ENCODE results near the gene SYNGR4. TPM values are rescaled to one million over a fixed set of nuclear protein-coding genes. Genes with fewer than 3 reads are reported as not detected.

The SYNGR4 gene
- total RNA-seq, 2 experiments from 2014 or later = 0.21 TPM; not detected in 1

DNA sequence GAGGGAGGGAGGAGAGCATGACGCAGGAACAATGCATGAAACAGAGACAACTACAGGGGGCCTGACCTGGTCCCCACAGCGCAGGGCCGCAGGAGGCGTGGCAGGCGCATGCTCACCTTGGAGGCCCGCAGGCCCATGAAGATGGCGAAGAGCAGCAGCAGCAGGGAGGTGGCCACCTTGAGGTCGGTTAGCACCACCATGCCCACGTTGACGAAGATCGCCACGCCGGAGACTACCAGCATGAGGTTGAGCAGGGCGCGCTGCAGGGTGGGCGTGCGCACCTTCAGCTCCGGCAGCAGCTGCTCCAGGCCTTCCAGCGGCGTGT lies 21.8 kb upstream of the SYNGR4 start:
- Mint-ChIP-seq H3K36me3 (no peaks in the 10 kb centered on the region), H3K4me1 (ENCODE audit: low read depth) (no peaks in the 10 kb centered on the region), H3K9me3 (no peaks in the 10 kb centered on the region), H3K4me3 (no peak overlapping the region), H3K27me3 (no peaks in the 10 kb centered on the region), H3K27ac (no peak overlapping the region)
- intact Hi-C loops (cut with micrococcal nuclease) = no loop called here
- ChIA-PET CTCF (no interaction called here), POLR2A (no interaction called here)
- DNase-seq = no peak

DNA sequence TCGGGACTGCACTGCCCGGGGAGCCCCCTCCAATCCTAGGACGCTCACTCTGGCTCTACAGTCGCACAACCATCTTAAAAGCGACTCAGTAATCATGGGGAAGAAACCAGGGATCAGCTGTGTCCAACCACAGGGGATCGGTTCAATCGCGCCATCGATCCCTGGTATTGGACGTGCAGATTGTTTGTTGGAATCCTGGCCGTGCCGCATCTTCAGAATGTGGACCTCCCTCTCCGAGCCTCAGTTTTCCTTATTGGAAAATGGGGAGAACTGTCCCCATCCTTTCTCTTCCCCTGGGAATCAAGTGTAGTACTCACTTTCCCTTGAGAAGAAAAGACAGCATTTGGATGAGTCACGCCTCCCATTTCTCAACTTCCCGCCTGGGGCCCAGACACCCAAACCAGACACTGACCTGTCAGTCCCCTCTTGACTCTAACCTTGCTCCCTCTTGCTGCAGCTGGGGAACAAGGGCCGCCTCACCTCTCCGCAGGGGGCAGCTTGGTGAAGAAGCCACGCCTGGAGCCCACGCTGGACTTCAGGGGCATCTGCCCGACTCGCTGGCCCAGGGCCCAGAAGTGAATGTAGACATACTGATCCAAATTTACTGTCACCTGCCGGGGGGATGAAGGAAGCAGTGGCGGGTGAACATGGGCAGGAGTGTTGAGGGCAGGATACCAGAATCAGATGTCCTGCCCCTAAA lies 21.2 kb upstream of the SYNGR4 start:
- Mint-ChIP-seq H3K36me3 (no peaks in the 10 kb centered on the region), H3K9me3 (no peaks in the 10 kb centered on the region), H3K27me3 (no peaks in the 10 kb centered on the region), H3K27ac (no peak overlapping the region), H3K4me3 (no peak overlapping the region), H3K4me1 (ENCODE audit: low read depth) (no peaks in the 10 kb centered on the region)
- ChIA-PET POLR2A (no interaction called here), CTCF (interaction anchor here (1.5 kb wide), 1 partner anchor 9 kb away, joined by 3 read pairs; no protein-coding TSS in a partner anchor)
- no peak for DNase-seq
- intact Hi-C loops (cut with micrococcal nuclease) = no loop called here

DNA sequence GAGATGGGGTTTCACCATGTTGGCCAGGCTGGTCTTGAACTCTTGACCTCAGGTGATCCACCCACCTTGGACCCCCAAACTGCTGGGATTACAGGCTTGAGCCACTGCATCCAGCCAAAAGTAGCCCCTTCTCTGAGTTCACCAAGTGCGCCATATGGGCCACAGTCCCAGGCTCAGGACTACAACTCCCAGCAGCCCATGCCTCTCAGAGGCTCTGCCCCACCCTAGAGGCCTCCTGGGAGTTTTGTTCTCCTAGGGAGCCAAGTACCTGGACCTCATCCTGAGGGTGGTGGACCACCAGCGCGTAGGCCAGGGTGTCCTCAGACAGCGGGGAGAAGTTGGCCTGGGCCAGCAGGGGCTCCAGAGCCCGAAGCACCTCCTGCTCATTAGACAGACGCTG lies 19.3 kb upstream of the SYNGR4 start:
- Mint-ChIP-seq H3K27me3 (no peaks in the 10 kb centered on the region), H3K9me3 (no peaks in the 10 kb centered on the region), H3K36me3 (peaks cover 3% of the 10 kb centered on the region), H3K4me3 (no peak overlapping the region), H3K27ac (no peak overlapping the region), H3K4me1 (ENCODE audit: low read depth) (no peaks in the 10 kb centered on the region)
- DNase-seq = no peak
- ChIA-PET CTCF (interaction anchor here (1.5 to 1.8 kb wide), 2 partner anchors 11 kb away, joined by 3 to 4 read pairs; no protein-coding TSS in a partner anchor), POLR2A (no interaction called here)
- intact Hi-C loops (cut with micrococcal nuclease) = no loop called here

DNA sequence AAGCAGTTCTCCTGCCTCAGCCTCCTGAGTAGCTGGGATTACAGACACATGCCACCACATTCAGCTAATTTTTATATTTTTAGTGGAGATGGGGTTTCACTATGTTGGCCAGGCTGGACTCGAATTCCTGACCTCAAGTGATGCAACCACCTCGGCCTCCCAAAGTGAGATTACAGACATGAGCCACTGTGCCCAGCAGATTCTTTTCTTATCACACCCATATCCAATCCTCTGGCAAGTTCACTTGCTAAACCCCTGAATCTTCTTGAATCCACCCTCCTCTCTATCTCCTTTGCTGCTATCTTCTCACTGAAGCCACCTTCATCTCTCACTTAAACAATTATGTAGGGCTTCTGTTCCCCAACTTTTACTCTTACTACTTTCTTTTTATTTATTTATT lies 18.0 kb upstream of the SYNGR4 start:
- DNase-seq = no peak
- intact Hi-C loops (cut with micrococcal nuclease) = no loop called here
- H3K9me3 Mint-ChIP-seq = no peaks in the 10 kb centered on the region
- no peak overlapping the region for H3K27ac Mint-ChIP-seq
- ChIA-PET CTCF (interaction anchor here (1.3 to 1.8 kb wide), 2 partner anchors 12 to 45 kb away, joined by 4 read pairs; partner anchors contain the start of gene KDELR1), POLR2A (no interaction called here)
- peaks cover 3% of the 10 kb centered on the region for H3K36me3 Mint-ChIP-seq
- no peaks in the 10 kb centered on the region for H3K27me3 Mint-ChIP-seq
- H3K4me1 Mint-ChIP-seq (ENCODE audit: low read depth) = peaks cover 2% of the 10 kb centered on the region
- no peak overlapping the region for H3K4me3 Mint-ChIP-seq

- H3K27ac Mint-ChIP-seq = no peak overlapping the region
- ChIA-PET POLR2A (no interaction called here), CTCF (interaction anchor here (0.7 to 1.0 kb wide), 3 partner anchors 8 to 43 kb away, joined by 3 to 4 read pairs (median 3); partner anchors contain the start of gene KDELR1)
Observed at GRCh38 chr19:48348045-48348444, 16.1 kb upstream of the SYNGR4 start.

GRCh38 chr19:48348737-48349136 lies 15.4 kb upstream of the SYNGR4 start:
- H3K9me3 Mint-ChIP-seq = no peaks in the 10 kb centered on the region
- H3K4me3 Mint-ChIP-seq = no peak overlapping the region
- peaks cover 3% of the 10 kb centered on the region for H3K36me3 Mint-ChIP-seq
- POLR2A ChIA-PET = no interaction called here
- no peak overlapping the region for H3K27ac Mint-ChIP-seq
- peaks cover 4% of the 10 kb centered on the region for H3K4me1 Mint-ChIP-seq (ENCODE audit: low read depth)
- intact Hi-C loops (cut with micrococcal nuclease) = no loop called here
- H3K27me3 Mint-ChIP-seq = no peaks in the 10 kb centered on the region
- CTCF ChIA-PET = no interaction called here
- no peak for DNase-seq

More at GRCh38 chr19:48348045-48348444, 16.1 kb upstream of the SYNGR4 start:
- Mint-ChIP-seq H3K4me3 (no peak overlapping the region), H3K36me3 (peaks cover 3% of the 10 kb centered on the region), H3K27me3 (no peaks in the 10 kb centered on the region), H3K4me1 (ENCODE audit: low read depth) (peaks cover 4% of the 10 kb centered on the region), H3K9me3 (no peaks in the 10 kb centered on the region)
- intact Hi-C loops (cut with micrococcal nuclease) = no loop called here
- no peak for DNase-seq

- no peak overlapping the region for H3K4me3 Mint-ChIP-seq
- ChIA-PET POLR2A (interaction anchor here (1.0 kb wide), 1 partner anchor 41 kb away, joined by 3 read pairs; the partner anchor contains the start of gene KDELR1), CTCF (interaction anchor here (0.5 to 2.3 kb wide), 14 partner anchors 9 to 257 kb away, joined by 3 to 19 read pairs (median 4); partner anchors contain the start of genes KDELR1, SYNGR4 and TMEM143)
- no peak overlapping the region for H3K27ac Mint-ChIP-seq
- H3K36me3 Mint-ChIP-seq = peaks cover 3% of the 10 kb centered on the region
- H3K4me1 Mint-ChIP-seq (ENCODE audit: low read depth) = peaks cover 4% of the 10 kb centered on the region
- intact Hi-C loops (cut with micrococcal nuclease) = no loop called here
- H3K27me3 Mint-ChIP-seq = no peaks in the 10 kb centered on the region
- no peak for DNase-seq
- no peaks in the 10 kb centered on the region for H3K9me3 Mint-ChIP-seq
Observed at GRCh38 chr19:48350856-48351255, 13.3 kb upstream of the SYNGR4 start.

DNA sequence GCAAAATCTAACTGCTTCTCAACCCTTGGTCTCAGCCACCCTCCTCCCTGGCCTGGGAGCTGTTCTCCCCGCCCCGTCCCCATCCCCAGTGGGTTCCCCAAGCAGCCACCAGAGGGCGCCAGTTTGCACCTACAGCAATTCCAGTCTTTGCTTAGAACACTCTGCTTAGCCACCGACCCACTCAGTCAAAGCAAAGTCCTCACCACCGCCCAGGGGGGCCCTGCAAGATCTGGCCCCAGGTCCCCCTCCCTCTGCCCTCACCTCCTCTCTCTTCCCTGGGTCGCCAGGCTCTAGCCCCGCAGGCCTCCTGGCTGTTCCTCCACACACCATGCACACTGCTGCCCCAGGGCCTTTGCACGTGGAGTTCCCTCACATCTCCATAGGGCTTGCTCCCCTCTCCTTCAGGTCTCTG lies 12.8 kb upstream of the SYNGR4 start:
- intact Hi-C loops (cut with micrococcal nuclease) = no loop called here
- H3K4me1 Mint-ChIP-seq (ENCODE audit: low read depth) = peaks cover 4% of the 10 kb centered on the region
- H3K36me3 Mint-ChIP-seq = peaks cover 3% of the 10 kb centered on the region
- H3K27me3 Mint-ChIP-seq = no peaks in the 10 kb centered on the region
- no peak overlapping the region for H3K4me3 Mint-ChIP-seq
- H3K9me3 Mint-ChIP-seq = no peaks in the 10 kb centered on the region
- H3K27ac Mint-ChIP-seq = no peak overlapping the region
- ChIA-PET POLR2A (interaction anchor here (1.0 kb wide), 1 partner anchor 40 kb away, joined by 3 read pairs; the partner anchor contains the start of gene KDELR1), CTCF (interaction anchor here (0.6 to 2.3 kb wide), 13 partner anchors 9 to 257 kb away, joined by 3 to 19 read pairs (median 4); partner anchors contain the start of genes KDELR1, SYNGR4 and TMEM143)
- peak; percentile 89 for DNase-seq

GRCh38 chr19:48353677-48354076 lies 10.5 kb upstream of the SYNGR4 start:
- Mint-ChIP-seq H3K4me3 (no peak overlapping the region), H3K36me3 (no peaks in the 10 kb centered on the region), H3K27ac (no peak overlapping the region), H3K9me3 (no peaks in the 10 kb centered on the region), H3K27me3 (no peaks in the 10 kb centered on the region), H3K4me1 (ENCODE audit: low read depth) (peaks cover 4% of the 10 kb centered on the region)
- DNase-seq = no peak
- CTCF ChIA-PET = interaction anchor here (0.6 to 1.9 kb wide), 6 partner anchors 10 to 1121 kb away, joined by 3 to 6 read pairs (median 4); partner anchors contain the start of genes KDELR1, SYNGR4 and TMEM143
- POLR2A ChIA-PET = interaction anchor here (1.1 kb wide), 1 partner anchor 10 kb away, joined by 4 read pairs; the partner anchor contains the start of genes SYNGR4 and TMEM143
- intact Hi-C loops (cut with micrococcal nuclease) = no loop called here

- Mint-ChIP-seq H3K27me3 (no peaks in the 10 kb centered on the region), H3K4me1 (ENCODE audit: low read depth) (peaks cover 4% of the 10 kb centered on the region), H3K36me3 (no peaks in the 10 kb centered on the region), H3K9me3 (no peaks in the 10 kb centered on the region), H3K27ac (no peak overlapping the region), H3K4me3 (no peak overlapping the region)
- ChIA-PET POLR2A (no interaction called here), CTCF (interaction anchor here (1.6 kb wide), 1 partner anchor 37 kb away, joined by 6 read pairs; the partner anchor contains the start of gene KDELR1)
- intact Hi-C loops (cut with micrococcal nuclease) = no loop called here
- DNase-seq = no peak
Observed at GRCh38 chr19:48354332-48354992, 9.7 kb upstream of the SYNGR4 start.

DNA sequence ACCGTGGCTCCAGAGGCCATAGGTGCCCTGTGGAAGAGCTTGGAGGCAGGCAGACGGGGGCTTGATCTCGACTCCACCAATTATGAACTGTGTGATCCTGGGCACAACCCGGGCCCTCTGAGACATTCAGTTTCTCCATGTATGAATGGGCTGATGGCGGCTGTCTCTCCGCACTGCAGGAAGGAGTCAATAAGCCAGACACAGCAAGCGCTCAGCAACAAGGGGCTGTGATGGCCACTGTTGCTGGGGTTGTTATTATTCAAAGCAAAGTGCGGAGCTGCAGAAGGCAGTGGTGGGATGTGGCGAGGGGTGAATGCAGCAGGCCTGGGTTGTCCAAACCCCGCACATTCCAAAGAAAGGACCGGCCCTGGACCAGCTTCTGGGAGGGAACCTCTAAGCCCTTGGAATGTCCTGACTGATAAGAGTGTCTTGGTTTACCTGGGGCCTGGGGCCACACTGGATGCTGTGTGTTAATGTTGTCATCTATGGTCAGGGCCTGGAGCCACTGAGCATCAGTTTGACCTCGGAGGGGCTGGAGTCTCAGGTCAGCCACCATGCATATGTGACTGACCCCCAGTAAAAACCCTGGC lies 8.7 kb upstream of the SYNGR4 start:
- Mint-ChIP-seq H3K9me3 (no peaks in the 10 kb centered on the region), H3K4me1 (ENCODE audit: low read depth) (peaks cover 4% of the 10 kb centered on the region), H3K27me3 (no peaks in the 10 kb centered on the region), H3K36me3 (no peaks in the 10 kb centered on the region), H3K4me3 (no peak overlapping the region), H3K27ac (no peak overlapping the region)
- no peak for DNase-seq
- ChIA-PET CTCF (interaction anchor here (0.6 to 1.7 kb wide), 3 partner anchors 8 to 36 kb away, joined by 3 to 6 read pairs (median 5); partner anchors contain the start of gene KDELR1), POLR2A (no interaction called here)
- intact Hi-C loops (cut with micrococcal nuclease) = no loop called here

DNA sequence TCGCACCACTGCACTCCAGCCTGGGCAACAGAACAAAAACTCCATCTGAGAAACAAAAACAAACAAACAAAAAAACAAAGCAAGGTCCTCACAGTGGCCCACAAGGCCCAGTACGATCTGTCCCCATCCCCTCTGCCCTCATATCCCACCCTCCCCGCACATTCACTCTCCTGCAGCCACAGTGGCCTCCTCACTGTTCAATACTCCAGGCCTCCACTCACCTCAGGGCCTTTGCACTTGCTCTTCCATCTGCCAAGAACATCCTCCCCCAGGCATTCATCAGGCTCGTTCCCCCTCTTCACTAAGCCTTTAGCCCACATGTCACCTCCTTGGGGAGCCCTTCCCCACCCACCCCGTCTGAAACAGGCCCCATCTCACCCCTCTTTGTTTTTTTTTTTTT lies 5.0 kb upstream of the SYNGR4 start:
- Mint-ChIP-seq H3K27ac (no peak overlapping the region), H3K4me3 (no peak overlapping the region), H3K9me3 (no peaks in the 10 kb centered on the region), H3K4me1 (ENCODE audit: low read depth) (peaks cover 5% of the 10 kb centered on the region), H3K27me3 (no peaks in the 10 kb centered on the region), H3K36me3 (peaks cover 4% of the 10 kb centered on the region)
- CTCF ChIA-PET = no interaction called here
- POLR2A ChIA-PET = no interaction called here
- intact Hi-C loops (cut with micrococcal nuclease) = no loop called here
- DNase-seq = no peak
